Kasumi-1 (cell line): ENCODE results near the gene ENPP7.
A peak's percentile ranks its signal among the peaks of the same experiment; 100 is the strongest.

Source experiments
- DNase-seq, 2 experiments: peaks; one replicate each; lab custom pipeline; 2025; lab: John Stamatoyannopoulos, UW

Gene ENPP7

GRCh38 chr17:79732254-79732653, 1.5 kb downstream of the ENPP7 start:
- DNase-seq = no peak

DNA sequence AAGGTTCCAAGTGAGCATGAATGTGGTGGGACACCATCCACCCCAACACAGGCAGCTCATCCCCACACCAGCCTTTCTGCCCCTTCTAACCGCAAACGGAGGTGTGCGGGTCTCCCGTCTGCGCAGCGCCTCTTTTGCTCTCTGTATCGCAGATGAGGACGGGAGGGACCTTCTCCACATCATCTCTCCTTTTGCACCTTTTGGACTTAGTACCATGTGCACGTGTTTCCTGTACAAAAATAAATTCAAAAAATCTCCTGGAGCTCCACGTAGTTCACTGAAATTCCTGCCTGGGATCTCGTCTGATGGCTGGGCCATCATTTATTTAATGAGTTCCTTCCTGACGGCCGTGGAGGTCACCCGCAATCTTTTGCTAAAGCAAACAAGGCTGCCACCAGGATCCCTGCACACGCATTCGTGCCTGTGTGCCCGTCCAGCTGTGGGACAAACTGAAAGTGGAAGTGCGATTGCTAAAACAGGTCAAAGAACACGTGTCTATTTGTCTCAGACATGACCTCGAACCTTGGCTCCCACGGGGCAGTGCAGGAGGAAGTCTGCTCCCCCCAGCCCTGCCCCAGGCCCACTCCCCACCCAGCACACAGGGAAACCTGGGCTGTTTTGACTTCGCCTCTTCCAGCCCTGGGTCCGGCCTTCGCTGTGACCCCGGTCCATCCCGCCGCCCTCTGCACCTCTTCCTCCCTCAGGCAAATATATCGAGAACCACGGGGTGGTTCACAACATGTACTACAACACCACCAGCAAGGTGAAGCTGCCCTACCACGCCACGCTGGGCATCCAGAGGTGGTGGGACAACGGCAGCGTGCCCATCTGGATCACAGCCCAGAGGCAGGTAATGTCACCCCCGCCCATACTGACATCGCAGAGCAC, 2.3 kb downstream of the ENPP7 start:
- DNase-seq = no peak

DNA sequence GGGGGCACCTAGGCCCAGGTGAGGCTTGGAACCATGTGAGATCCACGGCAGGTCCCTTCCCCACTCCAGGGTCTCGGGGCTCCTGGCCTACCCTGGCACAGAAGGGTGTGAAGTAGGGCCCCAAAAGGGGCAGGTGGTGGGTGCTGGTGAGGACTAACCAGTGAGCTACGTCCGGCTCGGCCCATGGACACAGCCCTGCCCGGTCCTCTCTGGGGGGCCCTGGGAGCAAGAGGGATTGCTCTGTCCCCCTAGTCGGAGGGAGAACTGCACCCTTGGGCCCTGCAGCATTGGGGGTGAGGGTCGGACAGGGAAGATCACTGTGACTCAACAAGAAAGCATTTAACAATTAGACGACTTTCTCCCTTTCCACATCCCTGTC, 2.9 kb downstream of the ENPP7 start:
- DNase-seq = no peak

GRCh38 chr17:79735096-79735495, 4.4 kb downstream of the ENPP7 start:
- DNase-seq = no peak

- DNase-seq = no peak
Observed at GRCh38 chr17:79737046-79737921, 6.5 kb downstream of the ENPP7 start.

DNA sequence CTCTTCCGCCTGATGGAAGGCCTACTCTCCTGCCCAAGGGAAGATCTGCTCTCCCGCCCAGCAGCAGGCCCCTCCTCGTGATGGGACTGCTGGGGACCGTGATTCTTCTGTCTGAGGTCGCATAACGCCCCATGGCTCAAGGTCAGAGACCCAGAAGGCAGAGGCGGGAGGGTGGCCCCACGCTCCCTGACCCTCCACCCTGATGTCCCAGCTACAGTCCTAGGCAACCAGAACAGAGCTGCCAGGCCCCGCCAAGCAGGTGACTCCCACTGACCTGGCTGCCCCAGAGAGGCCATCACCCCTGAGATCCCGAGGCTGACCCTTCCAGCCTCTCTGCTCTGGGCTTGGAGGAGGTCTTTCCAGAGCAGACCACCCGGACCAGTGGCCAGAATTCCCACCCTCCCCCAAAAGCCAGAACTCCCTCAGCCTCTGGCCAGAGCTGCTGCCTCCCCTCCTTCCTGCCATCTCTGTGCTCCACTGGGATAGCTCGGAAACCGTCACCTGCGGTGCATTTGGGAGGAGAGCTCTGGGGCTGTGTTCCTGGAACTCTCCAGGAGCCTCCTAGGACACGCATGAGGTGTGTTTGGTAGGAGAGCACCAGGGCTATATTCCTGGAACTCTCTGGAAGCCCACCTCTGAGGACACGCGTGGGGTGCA, 7.3 kb downstream of the ENPP7 start:
- DNase-seq = no peak

- DNase-seq = no peak
Observed at GRCh38 chr17:79738643-79739042, 7.9 kb downstream of the ENPP7 start.

GRCh38 chr17:79739148-79740062, 8.7 kb downstream of the ENPP7 start:
- no peak for DNase-seq

GRCh38 chr17:79740413-79740812, 9.7 kb downstream of the ENPP7 start:
- DNase-seq = no peak

- DNase-seq = no peak
Observed at GRCh38 chr17:79741401-79741750, 10.6 kb downstream of the ENPP7 start.

DNA sequence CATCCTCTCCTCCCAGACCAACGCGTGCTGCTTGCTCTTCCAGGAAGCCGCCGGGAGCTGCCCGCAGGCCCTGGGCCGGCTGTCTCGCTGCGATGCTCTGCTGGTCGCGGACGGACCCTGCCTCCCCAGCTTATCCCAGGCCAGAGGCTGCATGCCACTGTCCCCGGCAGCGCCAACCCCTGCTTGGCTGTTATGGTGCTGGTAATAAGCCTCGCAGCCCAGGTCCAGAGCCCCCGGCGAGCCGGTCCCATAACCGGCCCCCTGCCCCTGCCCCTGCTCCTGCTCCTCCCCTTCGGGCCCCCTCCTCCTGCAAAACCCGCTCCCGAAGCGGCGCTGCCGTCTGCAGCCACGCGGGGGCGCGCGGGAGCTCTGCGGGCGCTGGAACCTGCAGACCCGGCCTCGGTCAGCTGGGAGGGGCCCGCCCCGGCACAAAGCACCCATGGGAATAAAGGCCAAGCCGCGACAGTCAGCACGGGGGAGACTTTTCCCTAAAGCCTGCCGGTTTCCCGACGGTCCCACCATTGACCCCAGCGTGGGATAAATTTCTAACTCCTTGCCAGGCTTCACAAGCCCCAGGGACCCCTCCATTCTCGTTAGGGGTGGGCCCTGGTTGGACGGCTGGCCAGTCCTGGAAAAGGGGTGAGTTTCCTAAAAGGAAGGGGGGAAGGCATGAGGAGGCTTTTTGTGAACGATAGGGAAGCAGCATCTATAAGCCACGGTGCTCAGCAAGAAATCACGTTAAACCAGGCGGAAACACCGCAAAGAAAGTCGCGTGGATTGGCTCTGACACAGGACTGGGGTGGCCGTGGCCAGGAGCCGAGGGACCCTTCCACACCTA, 11.2 kb downstream of the ENPP7 start:
- DNase-seq = peak; percentile 35 to 39

DNA sequence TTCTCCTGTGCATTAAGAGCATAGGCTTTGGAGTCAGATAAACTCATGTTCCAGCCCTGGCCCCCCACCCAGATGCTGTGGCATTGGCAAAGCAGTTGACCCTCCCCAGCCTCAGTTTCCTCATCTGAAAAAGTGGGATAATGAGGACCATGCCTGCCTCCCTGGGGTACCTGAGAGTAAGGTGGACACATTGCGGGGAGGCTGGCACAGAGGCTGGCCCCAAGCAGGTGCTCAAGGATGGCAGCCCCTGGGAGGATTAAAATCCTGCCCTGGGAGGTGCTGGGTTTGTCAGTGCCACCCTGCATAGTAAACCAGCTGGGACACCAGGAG, 11.8 kb downstream of the ENPP7 start:
- no peak for DNase-seq

- no peak for DNase-seq
Observed at GRCh38 chr17:79742951-79743476, 12.3 kb downstream of the ENPP7 start.

- no peak for DNase-seq
Observed at GRCh38 chr17:79743614-79744013, 12.9 kb downstream of the ENPP7 start.

GRCh38 chr17:79745641-79746105, 14.9 kb downstream of the ENPP7 start:
- DNase-seq = no peak

- no peak for DNase-seq
Observed at GRCh38 chr17:79746889-79747507, 16.3 kb downstream of the ENPP7 start.

DNA sequence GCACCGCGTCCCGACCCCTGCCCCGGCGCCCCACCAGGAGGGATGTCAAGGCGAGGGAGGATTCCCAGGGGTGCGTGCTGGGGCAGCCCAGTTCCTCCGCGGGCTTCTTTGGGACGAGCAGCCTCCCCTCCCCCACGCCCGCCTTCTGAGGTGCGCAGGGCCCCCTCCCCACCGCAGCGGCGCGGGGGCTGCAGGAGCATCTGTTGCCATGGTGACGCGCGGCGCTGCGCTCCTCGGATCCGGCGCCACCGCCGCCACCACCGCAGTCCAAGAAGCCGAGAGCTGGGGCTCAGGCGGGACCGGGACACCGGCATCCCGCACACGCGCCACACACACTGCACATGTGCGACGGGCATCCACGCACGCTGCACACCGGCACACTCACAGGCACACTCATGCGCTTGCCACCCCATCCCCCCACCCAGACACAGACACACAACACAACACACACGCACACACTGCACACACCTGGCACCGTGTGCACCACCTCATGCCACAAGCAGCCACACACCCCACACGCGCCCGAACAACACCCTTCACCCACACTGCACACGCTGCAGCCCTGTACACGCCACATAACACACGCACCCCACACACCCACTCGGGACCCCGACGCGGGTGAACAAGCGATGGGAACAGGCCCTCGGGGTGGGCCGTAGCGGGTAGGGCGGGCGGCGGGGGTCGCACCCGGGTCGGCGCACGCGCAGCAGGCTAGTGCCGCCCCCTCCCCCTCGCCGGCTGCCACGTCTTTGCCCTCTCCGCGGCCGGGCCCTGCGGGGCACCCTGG, 17.0 kb downstream of the ENPP7 start:
- no peak for DNase-seq

- DNase-seq = no peak
Observed at GRCh38 chr17:79748295-79749099, 17.8 kb downstream of the ENPP7 start.
